Upper lobe of left lung (tissue), 6 donors: ENCODE measurements around the gene ENDOV. TPM values are rescaled to one million over a fixed set of nuclear protein-coding genes. Genes with fewer than 3 reads are reported as not detected.

Experiments
- ATAC-seq, 2 donors: fragments of 200-7000 bp; cut with Tn5 transposase; one replicate each; pipeline ENCODE4 v1.9.1; 2022; ENCODE audit warnings: mild to moderate bottlenecking in 2 of 2, moderate library complexity in 2 of 2; ENCODE audit not compliant: low FRiP score in 2 of 2
- DNase-seq, 2 donors: peaks; one replicate each; pipeline ENCODE4 v3.0.0-alpha.2; 2019 to 2020
- H3K27ac ChIP-seq, 4 donors: fragments of 200-600 bp; sonication (generic); one replicate each; pipeline ENCODE4 v1.5.1; 2016 to 2019
- H3K27me3 ChIP-seq, 4 donors: fragments of 200-600 bp; sonication (generic); one replicate each; pipeline ENCODE4 v1.5.1; 2017 to 2019
- H3K36me3 ChIP-seq, 4 donors: fragments of 200-600 bp; sonication (generic); one replicate each; pipeline ENCODE4 v1.5.1; 2016 to 2019
- H3K4me1 ChIP-seq, 4 donors: fragments of 200-600 bp; sonication (generic); one replicate each; pipeline ENCODE4 v1.5.1; 2018 to 2019
- H3K4me3 ChIP-seq, 4 donors: fragments of 200-600 bp; sonication (generic); one replicate each; pipeline ENCODE4 v1.5.1; 2017 to 2019; ENCODE audit warnings: mild to moderate bottlenecking in 2 of 4, moderate library complexity in 1 of 4
- H3K9me3 ChIP-seq, 4 donors: fragments of 200-600 bp; sonication (generic); one replicate each; pipeline ENCODE4 v1.5.1; 2018 to 2019
- CTCF ChIP-seq, 6 experiments: fragments of 450-650 bp in 4 of 6; fragments of 200-600 bp in 2 of 6; sonication (generic) in 2 of 6; IDR thresholded peaks; one replicate each; pipeline ENCODE4 v1.5.1; 2016 to 2019; ENCODE audit warnings: antibody characterized with exemption in 6 of 6
- EP300 ChIP-seq, 4 donors: sonication (generic); formaldehyde crosslinking; IDR thresholded peaks; one replicate each; pipeline ENCODE4 v1.5.1; 2017; ENCODE audit warnings: antibody characterized with exemption in 4 of 4, control low read depth in 2 of 4
- POLR2A ChIP-seq, 4 donors: fragments of 450-650 bp; IDR thresholded peaks; one replicate each; pipeline ENCODE4 v1.5.1; 2016 to 2017; ENCODE audit warnings: antibody characterized with exemption in 4 of 4, mild to moderate bottlenecking in 2 of 4
- POLR2AphosphoS5 ChIP-seq, 2 donors: sonication (generic); formaldehyde crosslinking; IDR thresholded peaks; one replicate each; pipeline ENCODE4 v1.5.1; 2017; ENCODE audit warnings: antibody characterized with exemption in 2 of 2
- WGBS, 2 donors: methylation state at CpG; one replicate each; pipeline ENCODE4 v1.1.5; 2017 to 2018; 5-methylcytosine and 5-hydroxymethylcytosine counted together
- total RNA-seq, 6 donors: library from RNA; depleted of rRNA in 4 of 6; stranded (reverse); fragments of >200 nt in 4 of 6; gene quantifications; one replicate each; pipeline versions ENCODE4 v1.1.0 to v1.2.1, GENCODE V29; 2016 to 2021
- donor health status: DM: no; HTN: no; CAD: no; lungs with moderate emphysema.
- donor health status: DM: no; HTN: yes; CAD: no; lungs with severe emphysema.

The ENDOV gene
- total RNA-seq, 6 donors from 2014 or later: 16.7 to 93.2 (median 25.6) TPM

- Histone ChIP-seq H3K27ac (no peak overlapping the region), H3K27me3 (peaks cover 0 to 8% (median 3%) of the 10 kb centered on the region in 4 donors)
- WGBS, 2 donors: 22 to 24% methylated on average over 12 to 16 of the region's 16 CpGs
These were observed 53.3 kb downstream of the ENDOV start for GRCh38 chr17:80468242-80468641.

GRCh38 chr17:80468781-80469493, 54.0 kb downstream of the ENDOV start:
- ATAC-seq (no peak), DNase-seq (peak in 1 of 2 donors; percentile 44)
- WGBS, 2 donors: 73% methylated on average over 28 of the region's 28 CpGs

More at GRCh38 chr17:80468242-80468641, 53.3 kb downstream of the ENDOV start:
- no peak for TF ChIP-seq CTCF (IDR thresholded peaks at IDR 0.05)
- no peak for TF ChIP-seq POLR2A (IDR thresholded peaks at IDR 0.05)
- TF ChIP-seq EP300 (IDR thresholded peaks at IDR 0.05): no peak
- H3K36me3 ChIP-seq: no peaks in the 10 kb centered on the region
- H3K4me3 ChIP-seq: no peak overlapping the region
- DNase-seq (peak in 1 of 2 donors; percentile 58), ATAC-seq (no peak)
- H3K4me1 ChIP-seq: no peaks in the 10 kb centered on the region
- no peaks in the 10 kb centered on the region for H3K9me3 ChIP-seq

GRCh38 chr17:80469667-80470066, 54.7 kb downstream of the ENDOV start:
- Histone ChIP-seq H3K27me3 (peaks cover 0 to 21% (median 9%) of the 10 kb centered on the region in 4 donors), H3K36me3 (no peaks in the 10 kb centered on the region), H3K27ac (no peak overlapping the region), H3K4me3 (no peak overlapping the region), H3K4me1 (peaks cover 2 to 6% (median 3%) of the 10 kb centered on the region in 4 donors), H3K9me3 (no peaks in the 10 kb centered on the region)
- DNase-seq: peak in 1 of 2 donors; percentile 56
- TF ChIP-seq CTCF (IDR thresholded peaks at IDR 0.05) (no peak), EP300 (IDR thresholded peaks at IDR 0.05) (no peak), POLR2AphosphoS5 (IDR thresholded peaks at IDR 0.05) (no peak), POLR2A (IDR thresholded peaks at IDR 0.05) (no peak)
- ATAC-seq: no peak
- 84% methylated on average over 11 of the region's 11 CpGs; no CpG with 5 or more reads in 1 of the 2 donors for WGBS, 2 donors

More at GRCh38 chr17:80468781-80469493, 54.0 kb downstream of the ENDOV start:
- Histone ChIP-seq H3K4me1 (no peaks in the 10 kb centered on the region), H3K27me3 (peaks cover 0 to 13% (median 6%) of the 10 kb centered on the region in 4 donors), H3K9me3 (no peaks in the 10 kb centered on the region), H3K4me3 (no peak overlapping the region), H3K27ac (no peak overlapping the region), H3K36me3 (no peaks in the 10 kb centered on the region)
- TF ChIP-seq CTCF (IDR thresholded peaks at IDR 0.05): no peak
- TF ChIP-seq EP300 (IDR thresholded peaks at IDR 0.05): no peak
- no peak for TF ChIP-seq POLR2A (IDR thresholded peaks at IDR 0.05)
- TF ChIP-seq POLR2AphosphoS5 (IDR thresholded peaks at IDR 0.05): no peak

GRCh38 chr17:80470603-80471002, 55.6 kb downstream of the ENDOV start:
- ATAC-seq: no peak
- 79 to 100% methylated on average over 1 to 21 of the region's 21 CpGs for WGBS, 2 donors
- peak in 1 of 2 donors; percentile 61 for DNase-seq
- H3K36me3 ChIP-seq: no peaks in the 10 kb centered on the region
- H3K9me3 ChIP-seq: no peaks in the 10 kb centered on the region
- peaks cover 11 to 16% (median 12%) of the 10 kb centered on the region in 4 donors for H3K4me1 ChIP-seq
- H3K27me3 ChIP-seq: peaks cover 0 to 30% (median 16%) of the 10 kb centered on the region in 4 donors
- H3K27ac ChIP-seq: no peak overlapping the region
- TF ChIP-seq POLR2A (IDR thresholded peaks at IDR 0.05) (no peak), CTCF (IDR thresholded peaks at IDR 0.05) (no peak), EP300 (IDR thresholded peaks at IDR 0.05) (no peak), POLR2AphosphoS5 (IDR thresholded peaks at IDR 0.05) (no peak)
- no peak overlapping the region for H3K4me3 ChIP-seq
